Cardiac fibroblast (primary cell): ENCODE measurements around the gene PTPRE.

ENCODE experiments used
- DNase-seq, 2 donors: peaks; one replicate each; pipeline versions ENCODE4 v3.0.0 to v3.0.0-alpha.2; 2010; ENCODE audit warnings: low read depth in 2 of 2
- H3K4me3 ChIP-seq, 2 donors: replicated peaks in 1 of 2; 1 replicate in 1 of 2; 2 replicates in 1 of 2; pipeline ENCODE4 v1.5.1; 2011; ENCODE audit warnings: low read depth in 2 of 2, low read length in 2 of 2, mild to moderate bottlenecking in 2 of 2, moderate library complexity in 1 of 2
- TF ChIP-seq, protein P1 (sequence below): IDR thresholded peaks from one replicate; pipeline ENCODE4 v1.5.1; 2011; ENCODE audit warnings: low read depth, mild to moderate bottlenecking, low read length, inconsistent platforms

The PTPRE gene

GRCh38 chr10:127882801-127883459 lies 24.0 kb upstream of the PTPRE start:
- DNase-seq = no peak
- no peak overlapping the region for H3K4me3 ChIP-seq
- TF ChIP-seq, protein P1, sequence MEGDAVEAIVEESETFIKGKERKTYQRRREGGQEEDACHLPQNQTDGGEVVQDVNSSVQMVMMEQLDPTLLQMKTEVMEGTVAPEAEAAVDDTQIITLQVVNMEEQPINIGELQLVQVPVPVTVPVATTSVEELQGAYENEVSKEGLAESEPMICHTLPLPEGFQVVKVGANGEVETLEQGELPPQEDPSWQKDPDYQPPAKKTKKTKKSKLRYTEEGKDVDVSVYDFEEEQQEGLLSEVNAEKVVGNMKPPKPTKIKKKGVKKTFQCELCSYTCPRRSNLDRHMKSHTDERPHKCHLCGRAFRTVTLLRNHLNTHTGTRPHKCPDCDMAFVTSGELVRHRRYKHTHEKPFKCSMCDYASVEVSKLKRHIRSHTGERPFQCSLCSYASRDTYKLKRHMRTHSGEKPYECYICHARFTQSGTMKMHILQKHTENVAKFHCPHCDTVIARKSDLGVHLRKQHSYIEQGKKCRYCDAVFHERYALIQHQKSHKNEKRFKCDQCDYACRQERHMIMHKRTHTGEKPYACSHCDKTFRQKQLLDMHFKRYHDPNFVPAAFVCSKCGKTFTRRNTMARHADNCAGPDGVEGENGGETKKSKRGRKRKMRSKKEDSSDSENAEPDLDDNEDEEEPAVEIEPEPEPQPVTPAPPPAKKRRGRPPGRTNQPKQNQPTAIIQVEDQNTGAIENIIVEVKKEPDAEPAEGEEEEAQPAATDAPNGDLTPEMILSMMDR = no peak

DNA sequence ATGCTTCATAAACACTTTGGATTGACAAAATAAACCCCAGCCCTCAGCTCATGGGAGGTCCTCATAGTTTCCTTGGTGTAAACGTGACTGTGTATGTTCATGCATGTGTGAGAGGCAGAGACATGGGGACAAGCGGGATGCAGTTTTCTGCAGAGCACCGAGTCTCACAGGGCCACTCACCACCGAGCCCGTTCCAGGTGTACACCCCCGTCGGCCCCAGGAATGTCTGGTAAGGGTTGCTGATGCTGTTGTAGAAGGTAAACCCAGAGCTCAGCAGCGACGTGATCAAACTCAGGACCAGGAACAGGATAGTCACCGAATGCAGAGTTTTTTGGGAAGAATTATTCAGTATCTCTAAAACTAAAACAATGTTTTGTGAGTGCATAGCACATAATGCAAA lies 23.4 kb upstream of the PTPRE start:
- no peak overlapping the region for H3K4me3 ChIP-seq
- no peak for DNase-seq
- TF ChIP-seq, protein P1 = no peak

- no peak overlapping the region for H3K4me3 ChIP-seq
- TF ChIP-seq, protein P1 = no peak
- no peak for DNase-seq
Measured at GRCh38 chr10:127884501-127884900, 22.4 kb upstream of the PTPRE start.

- DNase-seq = no peak
- TF ChIP-seq, protein P1 = no peak
- no peak overlapping the region for H3K4me3 ChIP-seq
Measured at GRCh38 chr10:127886371-127887051, 20.4 kb upstream of the PTPRE start.

DNA sequence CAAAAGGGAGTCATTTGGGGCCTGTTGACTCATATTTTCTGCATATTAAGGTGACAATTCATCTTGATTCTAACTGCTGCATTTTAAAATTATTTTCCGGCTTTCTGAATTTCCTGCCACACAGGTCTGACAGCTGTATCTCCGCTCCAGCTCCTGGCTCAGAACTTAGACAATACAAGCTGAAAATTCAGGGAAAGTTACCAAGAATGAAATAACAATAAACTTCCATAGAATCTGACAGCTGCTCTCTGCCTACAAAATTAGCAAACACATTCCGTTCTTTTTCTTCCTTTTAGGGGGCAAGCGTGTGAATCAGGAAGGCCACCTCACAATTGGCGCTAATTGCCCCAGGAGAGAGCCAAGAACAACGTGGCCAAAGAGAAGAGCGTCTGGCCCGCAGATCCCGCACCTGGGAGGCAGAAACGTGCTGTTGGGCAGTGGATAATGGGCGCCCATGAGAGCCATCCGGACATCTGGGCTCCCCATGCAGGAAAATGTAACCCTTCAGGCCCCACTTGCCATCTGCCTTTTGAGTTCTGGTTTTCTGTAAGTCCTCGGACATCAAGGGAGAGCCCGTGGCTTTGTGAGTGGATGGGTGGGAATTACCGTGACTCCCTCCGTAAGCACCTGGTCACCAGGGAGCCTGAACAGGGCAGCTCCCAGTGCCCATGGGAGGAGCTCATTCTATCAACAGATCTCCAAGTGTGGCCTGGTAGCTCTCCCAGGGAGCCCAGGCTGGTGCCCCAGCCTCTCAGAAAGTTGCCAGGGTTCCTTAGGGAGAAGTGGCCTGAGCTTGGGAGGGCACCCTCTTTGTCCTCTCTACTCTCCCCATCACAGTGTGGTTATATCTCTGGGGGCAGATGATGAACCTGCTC lies 19.1 kb upstream of the PTPRE start:
- TF ChIP-seq, protein P1 = no peak
- no peak for DNase-seq
- no peak overlapping the region for H3K4me3 ChIP-seq

- no peak overlapping the region for H3K4me3 ChIP-seq
- DNase-seq = no peak
- TF ChIP-seq, protein P1 = no peak
Measured at GRCh38 chr10:127888521-127889312, 18.2 kb upstream of the PTPRE start.
